H1 (cell line): ENCODE measurements around the gene LHPP. TPM values are rescaled to one million over a fixed set of nuclear protein-coding genes. Genes with fewer than 3 reads are reported as not detected.

Experiments
- CTCF ChIA-PET: fragments of 300-600 bp; sonication (Branson Sonifier 250); formaldehyde crosslinking; loops from one replicate; lab custom pipeline; 2021; ENCODE audit not compliant: partially characterized antibody; lab: Charles Lee
- POLR2A ChIA-PET: fragments of 300-600 bp; sonication (Branson Sonifier 250); formaldehyde crosslinking; loops from one replicate; lab custom pipeline; 2021; ENCODE audit warnings: inconsistent platforms; ENCODE audit not compliant: partially characterized antibody; lab: Charles Lee
- DNase-seq, 2 experiments: peaks; one replicate each; pipeline versions ENCODE4 v3.0.0 to v3.0.0-alpha.2; 2010 to 2022; ENCODE audit warnings: low spot score in 2 of 2, low read depth in 1 of 2, mixed read lengths in 1 of 2
- FAIRE-seq: peaks from 2 replicates; lab custom pipeline; 2011; peaks lifted over from hg19 to GRCh38; lab: Jason Lieb, UNC
- H2AFZ ChIP-seq: 2 replicates; pipeline ENCODE4 v1.8.1; 2012; ENCODE audit warnings: low read length, inconsistent platforms
- H2AK5ac ChIP-seq: 2 replicates; pipeline ENCODE4 v1.6.1; 2013; ENCODE audit warnings: low read depth, low read length
- H2BK120ac ChIP-seq: replicated peaks from 2 replicates; pipeline ENCODE3; 2013; ENCODE audit warnings: low read depth, low read length, inconsistent platforms
- H2BK12ac ChIP-seq: 2 replicates; pipeline ENCODE4 v1.6.1; 2013; ENCODE audit warnings: low read depth, low read length
- H2BK15ac ChIP-seq: 2 replicates; pipeline ENCODE4 v1.6.1; 2013; ENCODE audit warnings: low read length
- H2BK20ac ChIP-seq: 2 replicates; pipeline ENCODE4 v1.6.1; 2013; ENCODE audit warnings: low read length
- H2BK5ac ChIP-seq: 2 replicates; pipeline ENCODE4 v1.6.1; 2013; ENCODE audit warnings: low read depth, low read length
- H3K14ac ChIP-seq: 2 replicates; pipeline ENCODE4 v1.6.1; 2013; ENCODE audit warnings: inconsistent platforms; ENCODE audit not compliant: insufficient read length
- H3K18ac ChIP-seq: 2 replicates; pipeline ENCODE4 v1.6.1; 2013; ENCODE audit warnings: low read length; ENCODE audit errors: extremely low read depth
- H3K23ac ChIP-seq: 2 replicates; pipeline ENCODE4 v1.6.1; 2013; ENCODE audit warnings: inconsistent platforms; ENCODE audit not compliant: insufficient read length
- H3K23me2 ChIP-seq: 2 replicates; pipeline ENCODE4 v1.6.1; 2013; ENCODE audit warnings: low read depth, low read length
- H3K27ac ChIP-seq: 2 replicates; pipeline ENCODE4 v1.6.1; 2011; ENCODE audit warnings: low read depth, low read length, inconsistent platforms
- H3K27me3 ChIP-seq, 4 experiments: replicated peaks in 1 of 4; 1 replicate in 1 of 4; 2 replicates in 3 of 4; pipeline versions ENCODE4 v1.6.1 to v1.8.1; 2011 to 2013; ENCODE audit warnings: low read length in 3 of 4, mild to moderate bottlenecking in 3 of 4, inconsistent platforms in 2 of 4, mixed read lengths in 2 of 4, moderate library complexity in 1 of 4; ENCODE audit not compliant: control insufficient read depth in 3 of 4, insufficient read depth in 3 of 4; ENCODE audit errors: extremely low read depth in 1 of 4
- H3K36me3 ChIP-seq, 4 experiments: 2 replicates each; pipeline versions ENCODE4 v1.6.1 to v1.8.1; 2011 to 2013; ENCODE audit warnings: mild to moderate bottlenecking in 4 of 4, low read length in 3 of 4, moderate library complexity in 2 of 4, control low read depth in 1 of 4, inconsistent platforms in 1 of 4; ENCODE audit not compliant: insufficient read depth in 4 of 4, control insufficient read depth in 2 of 4
- H3K4ac ChIP-seq: replicated peaks from 2 replicates; pipeline ENCODE3; 2013; ENCODE audit warnings: low read length, low read depth, mixed read lengths, inconsistent platforms; ENCODE audit not compliant: insufficient read length
- H3K4me1 ChIP-seq, 4 experiments: replicated peaks in 1 of 4; 1 replicate in 1 of 4; 2 replicates in 3 of 4; pipeline versions ENCODE4 v1.6.1 to v1.8.1; 2011 to 2013; ENCODE audit warnings: low read length in 3 of 4, inconsistent platforms in 2 of 4, mixed read lengths in 1 of 4; ENCODE audit not compliant: insufficient read depth in 4 of 4, control insufficient read depth in 3 of 4
- H3K4me2 ChIP-seq, 2 experiments: 2 replicates each; pipeline versions ENCODE4 v1.6.1 to v1.8.1; 2011 to 2013; ENCODE audit warnings: low read depth in 2 of 2, low read length in 2 of 2, control low read depth in 1 of 2, inconsistent platforms in 1 of 2, mild to moderate bottlenecking in 1 of 2; ENCODE audit not compliant: insufficient read depth in 1 of 2
- H3K4me3 ChIP-seq, 4 experiments: fragments of 200-600, 300-600 bp in 1 of 4; sonication (generic), shearing (Covaris generic), sonication (Bioruptor Twin) in 1 of 4; 2 replicates each; pipeline versions ENCODE4 v1.5.1 to v1.8.1; 2011 to 2016; ENCODE audit warnings: low read length in 4 of 4, low read depth in 3 of 4, control low read depth in 2 of 4, inconsistent platforms in 2 of 4, mild to moderate bottlenecking in 2 of 4, mixed read lengths in 1 of 4, moderate library complexity in 1 of 4; ENCODE audit not compliant: insufficient read depth in 2 of 4; ENCODE audit errors: extremely low read depth in 1 of 4
- H3K56ac ChIP-seq: replicated peaks from 2 replicates; pipeline ENCODE3; 2013; ENCODE audit warnings: low read depth, mild to moderate bottlenecking, mixed read lengths, low read length, inconsistent platforms; ENCODE audit not compliant: insufficient read length
- H3K79me1 ChIP-seq: 2 replicates; pipeline ENCODE4 v1.6.1; 2013; ENCODE audit warnings: low read depth, low read length, control low read depth
- H3K79me2 ChIP-seq, 2 experiments: 2 replicates each; pipeline versions ENCODE4 v1.6.1 to v1.8.1; 2012 to 2013; ENCODE audit warnings: low read length in 2 of 2, mild to moderate bottlenecking in 2 of 2, inconsistent platforms in 1 of 2; ENCODE audit not compliant: insufficient read depth in 2 of 2, control insufficient read depth in 1 of 2
- H3K9ac ChIP-seq, 4 experiments: replicated peaks in 1 of 4; 1 replicate in 1 of 4; 2 replicates in 3 of 4; pipeline versions ENCODE4 v1.6.1 to v1.8.1; 2011 to 2013; ENCODE audit warnings: low read depth in 3 of 4, low read length in 3 of 4, control low read depth in 2 of 4, mild to moderate bottlenecking in 2 of 4, moderate library complexity in 2 of 4, inconsistent platforms in 1 of 4; ENCODE audit errors: extremely low read depth in 1 of 4
- H3K9me3 ChIP-seq, 2 experiments: 2 replicates each; pipeline versions ENCODE4 v1.6.1 to v1.8.1; 2012 to 2013; ENCODE audit warnings: mild to moderate bottlenecking in 2 of 2, moderate library complexity in 2 of 2, control low read depth in 1 of 2, inconsistent platforms in 1 of 2, low read depth in 1 of 2, low read length in 1 of 2, mixed read lengths in 1 of 2; ENCODE audit not compliant: insufficient read depth in 2 of 2
- H4K20me1 ChIP-seq, 2 experiments: replicated peaks in 1 of 2; 2 replicates each; pipeline versions ENCODE3 to v1.8.1; 2011 to 2013; ENCODE audit warnings: inconsistent platforms in 2 of 2, low read length in 2 of 2, mild to moderate bottlenecking in 1 of 2; ENCODE audit not compliant: insufficient read depth in 2 of 2, control insufficient read depth in 1 of 2
- H4K5ac ChIP-seq: 2 replicates; pipeline ENCODE4 v1.6.1; 2013; ENCODE audit warnings: low read length, low read depth, mixed read lengths, inconsistent platforms; ENCODE audit not compliant: insufficient read length
- H4K8ac ChIP-seq: 2 replicates; pipeline ENCODE4 v1.8.0; 2013; ENCODE audit warnings: mild to moderate bottlenecking, moderate library complexity, low read length, inconsistent platforms; ENCODE audit not compliant: insufficient read depth; ENCODE audit errors: extremely low read depth
- H4K91ac ChIP-seq: replicated peaks from 2 replicates; pipeline ENCODE3; 2013; ENCODE audit warnings: low read length, mixed read lengths, inconsistent platforms; ENCODE audit not compliant: insufficient read length
- CEBPB ChIP-seq: IDR thresholded peaks from 2 replicates; pipeline ENCODE4 v1.6.1; 2012; ENCODE audit warnings: low read depth, low read length
- SUZ12 ChIP-seq: fragments of 200-600 bp; sonication (generic); IDR thresholded peaks from 2 replicates; pipeline ENCODE4 v1.6.1; 2012; ENCODE audit warnings: mild to moderate bottlenecking, inconsistent platforms, low read length, moderate library complexity, mixed read lengths
- WGBS, 2 experiments: shearing (Covaris generic) in 1 of 2; methylation state at CpG; one replicate each; pipeline versions ENCODE4 v1.1.6 to v1.1.7; 2013 to 2015; ENCODE audit warnings: low lambda C conversion rate in 2 of 2, mixed read lengths in 2 of 2, inconsistent platforms in 1 of 2, low coverage in 1 of 2, missing lambda C conversion rate in 1 of 2; ENCODE audit not compliant: insufficient replicate concordance in 2 of 2, insufficient coverage in 1 of 2, insufficient read length in 1 of 2; ENCODE audit errors: extremely low coverage in 1 of 2, missing lambda C conversion rate in 1 of 2; 5-methylcytosine and 5-hydroxymethylcytosine counted together
- polyA plus RNA-seq, 7 experiments: library from polyadenylated mRNA; depleted of rRNA in 3 of 7; stranded (reverse) in 5 of 7; unstranded in 2 of 7; fragments of >200 nt in 5 of 7; fragments of 200-250 nt in 2 of 7; gene quantifications; 1 replicate in 5 of 7; 2 replicates in 1 of 7; 4 replicates in 1 of 7; pipeline versions ENCODE4 v1.2.1 to v1.2.3, GENCODE V29; 2011 to 2013; ENCODE audit warnings: missing spikeins in 2 of 7, mixed read lengths in 2 of 7
- total RNA-seq: library from RNA; stranded (reverse); fragmentation: NEBNext Ultra II Directional; extraction: Animal tissue kit (Norgen Biotek cat#: 25700); gene quantifications from 2 replicates; pipeline ENCODE4 v1.2.1, GENCODE V29; 2021

The LHPP gene
- total and polyA plus RNA-seq, 2 of the 8 experiments (the other 6 are each of a cell fraction or from before 2014, with no cell fraction given), result 26.0 to 45.0 TPM

GRCh38 chr10:124592101-124592500 is 130.5 kb downstream of the LHPP start:
- no peaks in the 10 kb centered on the region for H3K4me1 ChIP-seq
- H2BK5ac ChIP-seq, result no peak overlapping the region
- ChIA-PET CTCF (interaction anchor here (0.8 to 1.6 kb wide), 5 partner anchors 26 to 149 kb away, joined by 3 to 5 read pairs (median 3); no protein-coding TSS in a partner anchor), POLR2A (no interaction called here)
- H2BK15ac ChIP-seq, result no peak overlapping the region
- peaks cover 2% of the 10 kb centered on the region in 2 experiments for H4K20me1 ChIP-seq
- H2AK5ac ChIP-seq, result no peak overlapping the region
- H3K36me3 ChIP-seq, result no peaks in the 10 kb centered on the region
- H2BK12ac ChIP-seq, result no peak overlapping the region
- H3K23ac ChIP-seq, result no peak overlapping the region
- no peak overlapping the region for H2AFZ ChIP-seq
- H3K79me2 ChIP-seq, result no peaks in the 10 kb centered on the region
- DNase-seq (no peak), FAIRE-seq (no peak)
- H3K23me2 ChIP-seq, result no peaks in the 10 kb centered on the region
- H2BK20ac ChIP-seq, result no peak overlapping the region
- H3K9ac ChIP-seq, result no peak overlapping the region
- H3K9me3 ChIP-seq, result no peaks in the 10 kb centered on the region
- H3K4me3 ChIP-seq, result no peak overlapping the region
- 86% methylated on average over 7 of the region's 7 CpGs; no CpG with 5 or more reads in 1 of the 2 experiments for WGBS, 2 experiments
- no peak overlapping the region for H4K5ac ChIP-seq
- H4K8ac ChIP-seq, result no peak overlapping the region
- no peak overlapping the region for H3K4me2 ChIP-seq
- H3K79me1 ChIP-seq, result no peaks in the 10 kb centered on the region
- H3K27me3 ChIP-seq, result no peaks in the 10 kb centered on the region; a peak in 2 of 7 replicates
- H4K91ac ChIP-seq, result no peak overlapping the region
- no peak overlapping the region for H3K27ac ChIP-seq
- no peak overlapping the region for H3K14ac ChIP-seq
- H2BK120ac ChIP-seq, result no peak overlapping the region
- no peak overlapping the region for H3K18ac ChIP-seq
- no peak overlapping the region for H3K56ac ChIP-seq
- no peak overlapping the region for H3K4ac ChIP-seq
- TF ChIP-seq CEBPB (no peak), SUZ12 (no peak)
